Measurements from ENCODE around the gene MSH5.

DNA sequence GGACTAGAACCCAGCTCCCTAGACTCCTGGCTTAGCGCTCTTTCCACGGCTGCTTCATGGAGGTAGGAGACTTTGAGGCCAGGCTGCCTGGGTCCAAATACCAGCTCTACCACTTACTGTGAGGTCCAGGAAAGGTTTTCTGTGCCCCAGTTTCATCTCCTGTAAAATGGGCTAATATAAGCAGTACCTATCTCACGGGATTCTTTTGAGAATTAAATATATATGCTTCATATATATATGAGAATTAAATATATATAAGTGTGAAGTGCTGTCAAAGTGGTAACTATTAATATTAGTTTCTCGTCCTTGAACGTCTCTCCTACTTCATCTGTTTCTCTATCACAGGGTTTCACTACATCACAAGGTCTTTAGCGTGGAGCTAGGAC is 48.7 kb upstream of the MSH5 start:
- TF ChIP-seq, protein P1, sequence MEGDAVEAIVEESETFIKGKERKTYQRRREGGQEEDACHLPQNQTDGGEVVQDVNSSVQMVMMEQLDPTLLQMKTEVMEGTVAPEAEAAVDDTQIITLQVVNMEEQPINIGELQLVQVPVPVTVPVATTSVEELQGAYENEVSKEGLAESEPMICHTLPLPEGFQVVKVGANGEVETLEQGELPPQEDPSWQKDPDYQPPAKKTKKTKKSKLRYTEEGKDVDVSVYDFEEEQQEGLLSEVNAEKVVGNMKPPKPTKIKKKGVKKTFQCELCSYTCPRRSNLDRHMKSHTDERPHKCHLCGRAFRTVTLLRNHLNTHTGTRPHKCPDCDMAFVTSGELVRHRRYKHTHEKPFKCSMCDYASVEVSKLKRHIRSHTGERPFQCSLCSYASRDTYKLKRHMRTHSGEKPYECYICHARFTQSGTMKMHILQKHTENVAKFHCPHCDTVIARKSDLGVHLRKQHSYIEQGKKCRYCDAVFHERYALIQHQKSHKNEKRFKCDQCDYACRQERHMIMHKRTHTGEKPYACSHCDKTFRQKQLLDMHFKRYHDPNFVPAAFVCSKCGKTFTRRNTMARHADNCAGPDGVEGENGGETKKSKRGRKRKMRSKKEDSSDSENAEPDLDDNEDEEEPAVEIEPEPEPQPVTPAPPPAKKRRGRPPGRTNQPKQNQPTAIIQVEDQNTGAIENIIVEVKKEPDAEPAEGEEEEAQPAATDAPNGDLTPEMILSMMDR (IDR thresholded peaks at IDR 0.05; ENCODE audit: low read length), result no peak
- no peak for TF ChIP-seq EZH2 (IDR thresholded peaks at IDR 0.05; ENCODE audit: borderline replicate concordance, low read length)

Measured in OCI-LY1 (cell line).